Activated gamma-delta T cell treated with Interleukin-2 at 50 U/mL for 16 hours (primary cell): ENCODE results near the gene NDUFAF2.
"Not testable (repeated sequence)": the region's sequence is repeated elsewhere in the genome, so short reads cannot be mapped to it uniquely, and the experiment has no call there.

Source experiments
- DNase-seq: peaks from one replicate; pipeline ENCODE4 v3.0.0-alpha.2; 2020

The NDUFAF2 gene

GRCh38 chr5:61052882-61053281 lies 107.9 kb downstream of the NDUFAF2 start:
- DNase-seq = no peak

DNA sequence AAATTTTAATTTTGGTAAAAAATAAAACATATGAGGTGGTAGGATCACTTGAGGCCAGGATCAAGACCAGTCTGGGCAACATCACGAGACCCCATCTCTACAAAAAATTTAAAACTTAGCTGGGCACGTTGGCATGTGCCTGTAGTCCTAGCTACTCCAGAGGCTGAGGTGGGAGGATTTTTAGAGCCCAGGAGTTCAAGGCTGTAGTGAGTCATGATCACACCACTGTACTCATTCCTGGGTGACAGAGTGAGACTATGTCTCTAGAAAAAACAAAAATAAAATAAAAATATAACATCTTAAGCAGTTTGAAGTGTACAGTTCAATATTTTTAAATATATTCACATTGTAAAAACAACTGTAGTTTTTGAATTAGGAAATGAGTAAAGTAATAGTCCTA lies 108.9 kb downstream of the NDUFAF2 start:
- no peak for DNase-seq

DNA sequence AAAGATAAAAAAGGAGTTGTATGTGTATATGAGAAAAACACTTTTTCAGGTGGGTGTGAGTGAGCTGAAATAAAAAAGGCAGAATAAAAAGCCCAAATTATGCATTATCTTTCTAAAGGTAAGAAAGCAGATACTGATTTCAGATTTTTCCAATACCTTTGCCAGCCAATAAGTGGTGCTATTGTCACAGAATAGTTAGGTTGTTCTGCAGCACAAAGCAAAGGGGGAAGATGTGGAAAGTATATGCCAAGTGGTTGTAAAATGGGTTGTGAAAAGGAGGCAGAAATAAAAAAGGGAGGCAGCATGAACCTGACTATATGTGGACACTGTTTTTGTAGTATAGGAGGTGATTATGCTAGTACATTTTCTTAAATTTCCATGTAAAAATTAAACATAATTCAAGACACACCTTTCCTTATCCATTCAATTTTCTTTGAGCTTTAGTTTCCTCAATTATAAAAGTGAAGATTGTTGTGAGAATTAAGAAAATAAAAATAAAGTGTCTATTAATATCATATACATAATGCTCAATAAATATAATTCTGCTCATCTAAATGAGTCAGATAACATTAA lies 110.5 kb downstream of the NDUFAF2 start:
- no peak for DNase-seq

- no peak for DNase-seq
Observed at GRCh38 chr5:61059499-61059898, 114.5 kb downstream of the NDUFAF2 start.

DNA sequence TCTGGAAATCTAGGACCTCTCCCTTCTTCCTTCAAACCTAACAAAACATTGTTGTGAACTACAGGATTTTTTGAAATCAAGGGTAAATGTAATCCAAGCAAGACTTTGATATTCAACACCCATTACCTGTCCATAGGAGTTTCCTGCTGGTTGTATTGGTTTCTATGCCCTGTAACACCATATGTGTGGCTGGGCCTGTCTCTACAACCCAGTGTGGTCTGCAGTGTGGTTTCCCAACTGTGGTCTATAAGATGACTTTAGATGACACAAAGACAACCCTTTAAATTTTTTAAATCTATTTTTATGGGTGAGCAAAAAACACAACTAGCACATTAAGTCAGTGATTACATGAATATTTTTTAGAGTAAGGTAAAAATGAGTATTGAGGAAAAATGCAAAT lies 124.1 kb downstream of the NDUFAF2 start:
- DNase-seq = no peak

DNA sequence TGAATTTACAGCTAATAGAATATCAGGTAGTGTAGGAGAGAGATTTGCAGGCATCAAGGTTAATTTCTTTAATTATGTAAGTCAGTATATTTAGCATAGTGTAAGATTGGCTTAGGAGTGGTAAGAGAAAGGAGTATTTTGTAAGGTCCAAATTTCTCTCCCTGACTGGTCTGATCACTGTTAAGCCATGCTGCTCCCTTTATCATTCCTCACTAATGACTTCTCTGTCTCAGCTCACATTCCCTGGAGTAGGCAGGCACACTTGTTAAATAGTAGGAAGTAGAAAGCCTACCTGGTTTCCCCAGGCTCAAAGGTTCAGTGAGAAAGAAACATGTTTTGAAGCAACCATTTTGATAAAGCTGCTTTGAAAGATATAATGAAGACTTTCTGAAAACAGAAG lies 126.5 kb downstream of the NDUFAF2 start:
- no peak for DNase-seq

- DNase-seq = no peak
Observed at GRCh38 chr5:61076626-61077025, 131.6 kb downstream of the NDUFAF2 start.

DNA sequence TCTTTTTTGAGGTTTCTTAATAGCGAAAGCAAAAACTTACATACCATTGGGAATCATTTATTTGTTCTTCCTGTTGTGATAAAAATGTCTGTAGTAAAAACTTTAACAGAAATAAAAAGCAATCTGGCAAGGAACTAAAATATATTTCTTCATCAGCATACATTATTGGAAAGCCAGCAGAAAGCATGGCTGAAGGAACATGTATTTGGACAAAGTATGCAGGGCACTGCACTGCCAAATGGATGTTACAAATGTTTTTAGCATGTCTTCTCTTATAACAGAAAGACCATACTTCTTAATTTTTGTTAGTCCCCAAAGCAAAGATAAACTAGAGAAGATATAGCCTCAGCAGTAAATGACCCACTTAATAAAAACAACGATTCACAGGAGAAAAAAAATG lies 136.7 kb downstream of the NDUFAF2 start:
- DNase-seq = no peak

DNA sequence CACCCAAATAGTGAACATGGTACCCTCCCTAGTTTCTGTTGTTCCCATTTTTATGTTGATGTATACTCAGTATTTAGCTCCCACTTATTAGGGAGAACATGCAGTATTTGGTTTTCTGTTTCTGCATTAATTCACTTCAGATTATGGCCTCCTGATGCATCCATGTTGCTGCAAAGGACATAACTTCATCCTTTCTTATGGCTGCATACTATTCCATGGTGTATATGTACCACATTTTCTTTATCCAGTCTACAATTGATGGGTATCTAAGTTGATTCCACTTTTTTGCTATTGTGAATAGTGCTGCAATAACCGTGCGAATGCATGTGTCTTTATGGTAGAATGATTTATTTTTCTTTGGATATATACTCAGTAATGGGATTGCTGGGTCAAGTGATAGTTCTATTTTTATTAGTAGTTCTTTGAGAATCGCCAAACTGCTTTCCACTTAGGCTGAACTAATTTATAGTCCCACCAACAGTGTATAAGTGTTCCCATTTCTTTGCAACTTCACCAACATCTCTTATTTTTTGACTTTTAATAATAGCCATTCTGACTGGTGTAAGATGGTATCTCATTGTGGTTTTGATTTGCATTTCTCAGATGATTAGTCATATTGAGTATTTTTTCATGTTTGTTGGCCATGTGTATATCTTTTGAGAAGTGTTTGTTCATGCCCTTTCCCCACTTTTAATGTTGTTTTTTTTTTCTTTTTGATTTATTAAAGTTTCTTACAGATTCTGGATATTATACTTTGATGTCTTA lies 137.7 kb downstream of the NDUFAF2 start:
- no peak for DNase-seq

DNA sequence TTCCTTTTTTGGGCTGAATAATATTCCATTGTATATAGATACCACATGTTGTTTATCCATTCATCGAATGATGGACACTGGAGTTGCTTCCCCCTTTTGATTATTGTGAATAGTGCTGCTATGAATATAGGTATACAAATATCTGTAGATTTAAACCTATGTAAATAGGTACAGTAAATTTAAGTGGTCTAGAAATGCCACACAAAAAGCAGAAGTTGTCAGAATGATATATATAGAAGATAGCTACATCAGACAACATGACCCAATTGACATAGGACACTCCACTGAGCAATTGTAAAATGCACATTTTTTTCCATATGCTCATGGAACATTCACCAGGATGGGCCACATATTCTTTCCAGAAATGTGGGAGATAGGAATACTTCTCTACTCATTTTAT lies 139.7 kb downstream of the NDUFAF2 start:
- no peak for DNase-seq

DNA sequence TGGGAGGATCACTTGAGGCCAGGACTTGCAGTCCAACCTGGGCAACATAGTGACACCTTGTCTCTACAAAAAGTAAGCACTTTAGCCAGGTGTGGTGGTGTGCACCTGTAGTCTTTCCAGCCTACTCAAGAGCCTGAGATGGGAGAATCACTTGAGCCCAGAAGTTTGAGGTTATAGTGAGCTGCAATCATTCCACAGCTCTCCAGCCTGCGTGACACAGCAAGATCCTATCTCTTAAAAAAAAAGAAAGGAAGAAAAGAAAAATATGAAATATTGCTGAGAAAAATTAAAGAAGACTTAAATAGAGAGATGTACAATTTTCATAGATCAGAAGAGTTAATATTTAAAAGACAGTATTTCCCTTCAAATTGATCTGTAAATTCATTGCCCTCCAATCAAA lies 140.9 kb downstream of the NDUFAF2 start:
- DNase-seq = no peak

DNA sequence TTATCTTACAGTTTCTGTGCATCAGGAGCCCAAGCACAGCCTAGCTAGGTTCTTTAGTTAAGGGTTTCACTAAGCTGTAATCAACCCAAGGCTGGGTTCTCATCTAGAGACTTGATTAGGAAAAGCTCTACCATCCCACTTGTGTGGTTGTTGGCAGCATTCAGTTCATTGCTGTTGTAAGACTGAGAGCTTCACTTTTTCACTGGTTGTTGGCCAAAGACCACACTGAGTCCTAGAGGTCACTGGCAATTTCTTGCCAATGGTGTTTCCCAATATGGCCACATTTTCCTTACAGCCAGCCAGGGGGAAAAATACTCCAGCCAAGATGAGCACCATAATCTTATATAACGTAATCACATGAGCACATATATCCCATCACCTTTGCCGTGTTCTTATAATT lies 142.9 kb downstream of the NDUFAF2 start:
- DNase-seq = no peak

- no peak for DNase-seq
Observed at GRCh38 chr5:61089351-61089750, 144.3 kb downstream of the NDUFAF2 start.

GRCh38 chr5:61093046-61093771 lies 148.2 kb downstream of the NDUFAF2 start:
- not testable (repeated sequence) for DNase-seq

DNA sequence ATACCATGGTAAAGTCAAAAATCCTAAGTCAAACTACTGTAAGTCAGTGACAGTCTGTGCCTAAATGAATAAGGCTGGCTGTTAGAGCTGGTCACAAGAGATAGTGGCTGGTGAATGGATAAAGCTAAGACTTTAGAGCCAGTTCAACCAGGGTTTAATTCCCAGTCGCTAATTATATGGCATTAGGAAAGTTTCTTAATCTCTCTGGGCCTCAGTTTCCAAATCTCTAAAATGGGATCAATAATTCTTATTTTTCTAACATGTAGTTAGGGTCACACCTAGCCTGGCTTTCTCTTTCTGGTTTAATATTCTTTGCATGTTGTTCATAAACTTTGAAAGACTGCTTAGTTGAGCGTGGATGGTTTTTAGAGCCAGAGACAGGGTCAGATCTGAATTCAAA lies 152.5 kb downstream of the NDUFAF2 start:
- DNase-seq = no peak

GRCh38 chr5:61098251-61098995 lies 153.4 kb downstream of the NDUFAF2 start:
- DNase-seq = no peak

DNA sequence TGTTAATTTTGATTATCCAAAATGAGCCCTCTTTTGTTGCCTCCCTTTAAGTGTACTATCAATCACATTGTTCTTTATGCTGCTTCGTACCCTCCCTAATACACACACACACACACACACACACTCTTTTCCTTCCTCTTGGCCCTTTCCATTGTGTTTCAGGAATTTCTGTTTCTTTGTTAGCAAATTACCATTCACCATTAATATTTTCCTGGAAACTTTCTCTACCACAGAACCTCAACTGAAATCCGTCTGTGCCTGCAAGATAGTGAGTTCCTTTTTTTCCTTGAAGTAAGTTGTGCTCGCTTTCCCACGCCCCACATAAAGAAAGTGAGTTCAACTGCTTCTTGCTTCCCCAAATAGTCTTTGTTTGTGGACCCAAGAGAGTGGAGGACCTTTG lies 155.4 kb downstream of the NDUFAF2 start:
- no peak for DNase-seq

DNA sequence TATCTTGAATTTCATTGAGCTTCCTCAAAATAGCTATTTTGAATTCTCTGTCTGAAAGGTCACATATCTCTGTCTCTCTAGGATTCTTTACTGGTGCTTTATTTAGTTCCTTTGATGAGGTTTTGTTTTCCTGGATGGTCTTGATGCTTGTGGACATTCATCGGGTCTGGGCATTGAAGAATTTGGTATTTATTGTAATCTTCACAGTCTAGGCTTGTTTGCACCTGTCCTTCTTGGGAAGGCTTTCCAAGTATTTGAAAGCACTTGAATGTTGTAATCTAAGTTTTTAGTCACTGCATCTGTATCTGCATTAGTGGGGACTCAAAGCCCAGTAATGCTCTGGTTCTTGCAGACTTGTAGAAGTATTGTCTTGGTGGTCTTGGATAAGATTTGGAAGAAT lies 169.4 kb downstream of the NDUFAF2 start:
- no peak for DNase-seq

GRCh38 chr5:61115968-61116367 lies 171.0 kb downstream of the NDUFAF2 start:
- DNase-seq = no peak

- no peak for DNase-seq
Observed at GRCh38 chr5:61119066-61119465, 174.1 kb downstream of the NDUFAF2 start.

GRCh38 chr5:61120534-61120933 lies 175.5 kb downstream of the NDUFAF2 start:
- no peak for DNase-seq

- no peak for DNase-seq
Observed at GRCh38 chr5:61123145-61123544, 178.1 kb downstream of the NDUFAF2 start.

DNA sequence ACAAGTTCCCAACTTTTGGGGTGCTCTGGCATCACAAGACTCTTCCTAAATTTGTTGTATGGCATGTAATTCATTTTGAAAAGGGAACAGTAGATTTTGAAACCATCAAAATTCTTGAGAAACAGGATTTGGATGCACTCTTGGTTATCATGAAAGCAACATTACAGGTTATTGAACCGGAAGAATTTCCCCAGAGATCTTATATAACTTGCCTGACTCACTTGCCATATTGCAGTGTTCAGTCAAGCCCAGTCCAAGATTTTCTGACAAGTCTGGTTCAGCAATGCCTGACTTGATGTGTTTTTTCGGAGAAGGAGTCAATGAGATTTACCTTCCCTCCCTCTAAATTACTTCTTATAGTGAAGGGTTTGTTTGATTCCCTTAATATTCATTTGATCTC lies 185.3 kb downstream of the NDUFAF2 start:
- no peak for DNase-seq

DNA sequence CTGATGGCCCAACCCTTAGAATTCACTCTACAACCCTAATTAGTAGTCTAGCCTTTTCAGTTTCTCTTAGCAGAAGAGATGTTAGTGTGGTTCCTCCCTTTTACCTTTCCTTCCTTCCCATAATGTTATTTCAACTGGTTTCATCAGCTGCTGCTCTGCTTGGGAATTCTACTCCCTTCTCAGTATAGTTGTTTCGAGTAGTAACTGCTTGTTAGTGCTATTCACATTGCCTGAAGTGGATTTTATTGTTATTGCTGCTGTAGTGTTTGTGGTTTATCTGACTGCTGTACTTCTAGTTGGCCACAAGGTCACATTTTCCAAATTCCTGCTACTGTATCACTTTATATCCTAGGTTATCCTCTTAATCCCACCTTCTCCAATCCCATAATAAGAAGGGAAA lies 187.6 kb downstream of the NDUFAF2 start:
- no peak for DNase-seq
